K562 (cell line): ENCODE data around the gene GOLPH3. TPM values are rescaled to one million over a fixed set of nuclear protein-coding genes. Genes with fewer than 3 reads are reported as not detected.

Experiments used
- ARID3A ChIP-seq: IDR thresholded peaks from 2 replicates; pipeline ENCODE4 v1.6.1; 2012; ENCODE audit warnings: low read depth, low read length, improper control_type of control experiment, borderline replicate concordance
- ASH1L ChIP-seq: fragments of 450-650 bp; IDR thresholded peaks from 2 replicates; pipeline ENCODE4 v1.6.1; 2018; ENCODE audit warnings: borderline replicate concordance, mild to moderate bottlenecking, low read depth; ENCODE audit not compliant: partially characterized antibody
- ATF3 ChIP-seq, 2 experiments: fragments of 450-650 bp in 1 of 2; sonication (generic) in 1 of 2; formaldehyde crosslinking in 1 of 2; IDR thresholded peaks in 1 of 2; conservative IDR thresholded peaks in 1 of 2; 2 replicates each; pipeline versions ENCODE4 v1.6.1 to v1.8.1; 2016 to 2023; ENCODE audit warnings: mild to moderate bottlenecking in 2 of 2, moderate library complexity in 2 of 2, inconsistent platforms in 1 of 2, missing genetic modification reagents in 1 of 2
- CTCF ChIP-seq, 3 experiments: IDR thresholded peaks in 2 of 3; conservative IDR thresholded peaks in 1 of 3; 2 replicates each; pipeline ENCODE4 v1.5.1; 2011 to 2012; ENCODE audit warnings: low read length in 3 of 3, mild to moderate bottlenecking in 3 of 3, control low read depth in 2 of 3, improper control_type of control experiment in 1 of 3, inconsistent platforms in 1 of 3, low read depth in 1 of 3, mixed read lengths in 1 of 3, moderate library complexity in 1 of 3; ENCODE audit not compliant: insufficient read depth in 2 of 3
- HINFP ChIP-seq: fragments of 450-650 bp; conservative IDR thresholded peaks from 2 replicates; pipeline ENCODE4 v1.6.1; 2016; ENCODE audit warnings: missing genetic modification characterization, low read depth, mild to moderate bottlenecking, control low read depth, missing compliant biosample characterization
- KAT8 ChIP-seq: fragments of 450-650 bp; IDR thresholded peaks from 2 replicates; pipeline ENCODE4 v1.6.1; 2016; ENCODE audit warnings: low read depth, mild to moderate bottlenecking
- L3MBTL2 ChIP-seq: fragments of 450-650 bp; IDR thresholded peaks from 2 replicates; pipeline ENCODE4 v1.6.1; 2016; ENCODE audit warnings: mild to moderate bottlenecking, moderate library complexity
- MTA2 ChIP-seq: fragments of 450-650 bp; IDR thresholded peaks from 2 replicates; pipeline ENCODE4 v1.6.1; 2016; ENCODE audit warnings: low read depth
- MXD1 ChIP-seq: fragments of 250-450 bp; sonication (Bioruptor Pico); IDR thresholded peaks from 2 replicates; pipeline ENCODE4 v1.8.0; 2021; ENCODE audit warnings: borderline replicate concordance, mild to moderate bottlenecking, moderate library complexity; ENCODE audit not compliant: poor library complexity, severe bottlenecking
- RAD21 ChIP-seq, 2 experiments: fragments of 250-450 bp in 1 of 2; fragments of 450-650 bp in 1 of 2; sonication (Bioruptor Pico) in 1 of 2; formaldehyde crosslinking in 1 of 2; IDR thresholded peaks in 1 of 2; conservative IDR thresholded peaks in 1 of 2; 2 replicates each; pipeline versions ENCODE4 v1.4.0 to v1.8.0; 2020 to 2022; ENCODE audit warnings: mild to moderate bottlenecking in 2 of 2, moderate library complexity in 1 of 2
- RB1 ChIP-seq: fragments of 450-650 bp; IDR thresholded peaks from 2 replicates; pipeline ENCODE4 v1.6.1; 2017; ENCODE audit warnings: low read depth, mild to moderate bottlenecking
- TFAM ChIP-seq: fragments of 250-450 bp; sonication (Bioruptor Pico); conservative IDR thresholded peaks from 2 replicates; pipeline ENCODE4 v1.5.0; 2021; ENCODE audit warnings: mild to moderate bottlenecking, moderate library complexity
- polyA plus RNA-seq, 8 experiments: library from polyadenylated mRNA; depleted of rRNA in 4 of 8; stranded (reverse) in 5 of 8; unstranded in 3 of 8; fragments of >200 nt; fragmentation: Nextera tagmentation in 2 of 8; fragmentation: Illumina TruSeq in 1 of 8; extraction: Ambion mirVana in 2 of 8; extraction: Trizol in 1 of 8; gene quantifications; 2 replicates each; pipeline versions ENCODE4 v1.2.1 to v1.2.3, GENCODE V29; 2011 to 2014; ENCODE audit warnings: inconsistent platforms in 1 of 8, missing spikeins in 1 of 8
- total RNA-seq, 7 experiments: library from RNA; depleted of rRNA in 6 of 7; stranded (reverse); fragments of >200 nt in 6 of 7; fragmentation: Illumina TruSeq in 2 of 7; extraction: Trizol in 2 of 7; gene quantifications; 2 replicates each; pipeline versions ENCODE4 v1.2.1 to v1.2.3, GENCODE V29; 2011 to 2021; ENCODE audit warnings: low replicate concordance in 1 of 7
- TF ChIP-seq, protein P1 (sequence below): fragments of 250-450 bp; sonication (Bioruptor Pico); IDR thresholded peaks from 2 replicates; pipeline ENCODE4 v1.5.0; 2021; ENCODE audit warnings: mild to moderate bottlenecking, borderline replicate concordance

The GOLPH3 gene
- total and polyA plus RNA-seq, 9 of the 15 experiments (the other 6 are each of a cell fraction or from before 2014, with no cell fraction given): 18.8 to 94.6 (median 55.1) TPM

GRCh38 chr5:32076699-32077695 is 97.1 kb downstream of the GOLPH3 start (continued):
- peak; percentile 64; the same call in 1 of the 2 replicates for TF ChIP-seq ARID3A
- no peak for TF ChIP-seq L3MBTL2
- TF ChIP-seq CTCF (IDR thresholded peaks at IDR 0.05 in 2 of 3, conservative IDR thresholded peaks at IDR 0.05 in 1 of 3; ENCODE audit: insufficient read depth in 2 of 3, low read depth in 1 of 3, low read length in 3 of 3): peak; percentile 69 to 86 (median 72); a peak in 5 of 6 replicates
- TF ChIP-seq HINFP (tag): no peak
- no peak for TF ChIP-seq ATF3 (IDR thresholded peaks at IDR 0.05)
- TF ChIP-seq ATF3 (CRISPR knock-in tag; conservative IDR thresholded peaks at IDR 0.05): no peak
- TF ChIP-seq MXD1: no peak
- TF ChIP-seq, protein P1, sequence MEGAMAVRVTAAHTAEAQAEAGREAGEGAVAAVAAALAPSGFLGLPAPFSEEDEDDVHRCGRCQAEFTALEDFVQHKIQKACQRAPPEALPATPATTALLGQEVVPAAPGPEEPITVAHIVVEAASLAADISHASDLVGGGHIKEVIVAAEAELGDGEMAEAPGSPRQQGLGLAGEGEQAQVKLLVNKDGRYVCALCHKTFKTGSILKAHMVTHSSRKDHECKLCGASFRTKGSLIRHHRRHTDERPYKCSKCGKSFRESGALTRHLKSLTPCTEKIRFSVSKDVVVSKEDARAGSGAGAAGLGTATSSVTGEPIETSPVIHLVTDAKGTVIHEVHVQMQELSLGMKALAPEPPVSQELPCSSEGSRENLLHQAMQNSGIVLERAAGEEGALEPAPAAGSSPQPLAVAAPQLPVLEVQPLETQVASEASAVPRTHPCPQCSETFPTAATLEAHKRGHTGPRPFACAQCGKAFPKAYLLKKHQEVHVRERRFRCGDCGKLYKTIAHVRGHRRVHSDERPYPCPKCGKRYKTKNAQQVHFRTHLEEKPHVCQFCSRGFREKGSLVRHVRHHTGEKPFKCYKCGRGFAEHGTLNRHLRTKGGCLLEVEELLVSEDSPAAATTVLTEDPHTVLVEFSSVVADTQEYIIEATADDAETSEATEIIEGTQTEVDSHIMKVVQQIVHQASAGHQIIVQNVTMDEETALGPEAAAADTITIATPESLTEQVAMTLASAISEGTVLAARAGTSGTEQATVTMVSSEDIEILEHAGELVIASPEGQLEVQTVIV (CRISPR knock-in tag): no peak
- TF ChIP-seq ASH1L: no peak
- TF ChIP-seq RB1: no peak
- TF ChIP-seq RAD21 (CRISPR knock-in tag; conservative IDR thresholded peaks at IDR 0.05 in 1 of 2, IDR thresholded peaks at IDR 0.05 in 1 of 2): peak; percentile 67 to 89
- no peak for TF ChIP-seq MTA2
- no peak for TF ChIP-seq TFAM
- no peak for TF ChIP-seq KAT8
